Suprapubic skin (tissue), 3 donors: ENCODE data around the gene SLC26A4.

Experiments
- POLR2A ChIP-seq, 2 donors: fragments of 450-650 bp; IDR thresholded peaks; one replicate each; pipeline ENCODE4 v1.6.1; 2017; ENCODE audit warnings: antibody characterized with exemption in 2 of 2, mild to moderate bottlenecking in 2 of 2, moderate library complexity in 2 of 2
- TF ChIP-seq, protein P1 (sequence below), 2 donors: fragments of 200-600 bp in 1 of 2; fragments of 450-650 bp in 1 of 2; sonication (generic) in 1 of 2; IDR thresholded peaks; one replicate each; pipeline ENCODE4 v1.5.1; 2016 to 2019; ENCODE audit warnings: antibody characterized with exemption in 2 of 2, mild to moderate bottlenecking in 1 of 2, moderate library complexity in 1 of 2

DNA sequence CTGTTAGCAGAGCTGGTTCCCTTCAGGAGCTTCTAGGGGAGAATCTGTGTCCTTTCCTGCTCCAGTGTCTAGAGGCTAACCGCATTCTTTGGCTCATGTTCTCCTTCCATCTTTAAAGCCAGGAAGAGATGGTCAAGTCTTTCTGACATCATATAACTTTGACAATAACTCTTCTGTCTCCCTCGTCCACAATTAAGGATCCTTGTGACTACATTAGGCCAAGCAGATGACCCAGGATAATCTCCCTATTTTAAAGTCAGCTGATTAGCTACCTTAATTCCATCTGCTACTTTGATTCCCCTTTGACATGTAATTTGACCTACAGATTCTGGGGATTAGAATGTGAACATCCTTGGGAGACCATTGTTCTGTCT is 28.1 kb upstream of the SLC26A4 start:
- TF ChIP-seq, protein P1, sequence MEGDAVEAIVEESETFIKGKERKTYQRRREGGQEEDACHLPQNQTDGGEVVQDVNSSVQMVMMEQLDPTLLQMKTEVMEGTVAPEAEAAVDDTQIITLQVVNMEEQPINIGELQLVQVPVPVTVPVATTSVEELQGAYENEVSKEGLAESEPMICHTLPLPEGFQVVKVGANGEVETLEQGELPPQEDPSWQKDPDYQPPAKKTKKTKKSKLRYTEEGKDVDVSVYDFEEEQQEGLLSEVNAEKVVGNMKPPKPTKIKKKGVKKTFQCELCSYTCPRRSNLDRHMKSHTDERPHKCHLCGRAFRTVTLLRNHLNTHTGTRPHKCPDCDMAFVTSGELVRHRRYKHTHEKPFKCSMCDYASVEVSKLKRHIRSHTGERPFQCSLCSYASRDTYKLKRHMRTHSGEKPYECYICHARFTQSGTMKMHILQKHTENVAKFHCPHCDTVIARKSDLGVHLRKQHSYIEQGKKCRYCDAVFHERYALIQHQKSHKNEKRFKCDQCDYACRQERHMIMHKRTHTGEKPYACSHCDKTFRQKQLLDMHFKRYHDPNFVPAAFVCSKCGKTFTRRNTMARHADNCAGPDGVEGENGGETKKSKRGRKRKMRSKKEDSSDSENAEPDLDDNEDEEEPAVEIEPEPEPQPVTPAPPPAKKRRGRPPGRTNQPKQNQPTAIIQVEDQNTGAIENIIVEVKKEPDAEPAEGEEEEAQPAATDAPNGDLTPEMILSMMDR (IDR thresholded peaks at IDR 0.05) = no peak
- TF ChIP-seq POLR2A (IDR thresholded peaks at IDR 0.05) = no peak
